Measurements from ENCODE around the gene MVK. TPM values are rescaled to one million over a fixed set of nuclear protein-coding genes. Genes with fewer than 3 reads are reported as not detected.

The MVK gene
- total RNA-seq, 1 experiment from 2014 or later = 19.2 TPM

- no peak overlapping the region for H3K23ac ChIP-seq (ENCODE audit: insufficient read length, low read depth, low read length)
- H4K20me1 ChIP-seq (ENCODE audit: control insufficient read depth, insufficient read depth, insufficient read length) = no peaks in the 10 kb centered on the region
- no CpG with 5 or more reads among the region's 8 CpGs for WGBS (ENCODE audit: extremely low coverage, insufficient read length, low lambda C conversion rate)
- no peak for DNase-seq
- no peak overlapping the region for H3K27ac ChIP-seq (ENCODE audit: insufficient read length, low read depth, low read length)
- no peaks in the 10 kb centered on the region for H3K79me2 ChIP-seq (ENCODE audit: insufficient read depth, low read length)
- Mint-ChIP-seq H3K4me1 (peaks cover 11 to 24% of the 10 kb centered on the region in 2 experiments), H3K27ac (no peak overlapping the region), H3K27me3 (ENCODE audit: low read depth) (no peaks in the 10 kb centered on the region; the same call in none of the 2 replicates), H3K36me3 (ENCODE audit: insufficient read depth in 1 of 3, low read depth in 3 of 3) (peaks cover 0 to 2% (median 0%) of the 10 kb centered on the region in 3 experiments; a peak in 2 of 7 replicates), H3K9me3 (no peaks in the 10 kb centered on the region; a peak in 1 of 5 replicates), H3K4me3 (no peak overlapping the region)
- no peaks in the 10 kb centered on the region for H3K23me2 ChIP-seq (ENCODE audit: insufficient read length, low read depth, low read length, poor library complexity, severe bottlenecking)
- H2AFZ ChIP-seq (ENCODE audit: low read length) = no peak overlapping the region
- no peak overlapping the region for H4K91ac ChIP-seq (ENCODE audit: insufficient read length, low read depth, low read length)
- H2AK5ac ChIP-seq (ENCODE audit: insufficient read length, low read length) = no peak overlapping the region
- H3K4me1 ChIP-seq (ENCODE audit: insufficient read depth, low read length) = no peaks in the 10 kb centered on the region
- no peak overlapping the region for H3T11ph ChIP-seq (ENCODE audit: low read length)
- H3K56ac ChIP-seq (ENCODE audit: insufficient read length, low read depth, low read length) = no peak overlapping the region
- H3K18ac ChIP-seq (ENCODE audit: insufficient read length, low read depth, low read length) = no peak overlapping the region
- TF ChIP-seq, protein P1, sequence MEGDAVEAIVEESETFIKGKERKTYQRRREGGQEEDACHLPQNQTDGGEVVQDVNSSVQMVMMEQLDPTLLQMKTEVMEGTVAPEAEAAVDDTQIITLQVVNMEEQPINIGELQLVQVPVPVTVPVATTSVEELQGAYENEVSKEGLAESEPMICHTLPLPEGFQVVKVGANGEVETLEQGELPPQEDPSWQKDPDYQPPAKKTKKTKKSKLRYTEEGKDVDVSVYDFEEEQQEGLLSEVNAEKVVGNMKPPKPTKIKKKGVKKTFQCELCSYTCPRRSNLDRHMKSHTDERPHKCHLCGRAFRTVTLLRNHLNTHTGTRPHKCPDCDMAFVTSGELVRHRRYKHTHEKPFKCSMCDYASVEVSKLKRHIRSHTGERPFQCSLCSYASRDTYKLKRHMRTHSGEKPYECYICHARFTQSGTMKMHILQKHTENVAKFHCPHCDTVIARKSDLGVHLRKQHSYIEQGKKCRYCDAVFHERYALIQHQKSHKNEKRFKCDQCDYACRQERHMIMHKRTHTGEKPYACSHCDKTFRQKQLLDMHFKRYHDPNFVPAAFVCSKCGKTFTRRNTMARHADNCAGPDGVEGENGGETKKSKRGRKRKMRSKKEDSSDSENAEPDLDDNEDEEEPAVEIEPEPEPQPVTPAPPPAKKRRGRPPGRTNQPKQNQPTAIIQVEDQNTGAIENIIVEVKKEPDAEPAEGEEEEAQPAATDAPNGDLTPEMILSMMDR (conservative IDR thresholded peaks at IDR 0.05) = no peak
- no peak overlapping the region for H4K5ac ChIP-seq (ENCODE audit: insufficient read length, low read depth, low read length)
- no peak overlapping the region for H2BK5ac ChIP-seq (ENCODE audit: insufficient read length, low read length)
- no peak overlapping the region for H2BK20ac ChIP-seq (ENCODE audit: low read depth, low read length, poor library complexity, severe bottlenecking)
- no peaks in the 10 kb centered on the region for H3K79me1 ChIP-seq (ENCODE audit: insufficient read depth, low read depth, low read length, poor library complexity, severe bottlenecking)
- no peaks in the 10 kb centered on the region for H3K9me3 ChIP-seq (ENCODE audit: control insufficient read depth, low read depth, low read length)
- no peak overlapping the region for H2BK120ac ChIP-seq (ENCODE audit: low read depth, low read length, poor library complexity, severe bottlenecking)
- H2BK15ac ChIP-seq (ENCODE audit: low read depth, low read length) = no peak overlapping the region
- no peak overlapping the region for H3K14ac ChIP-seq (ENCODE audit: insufficient read depth, low read length)
- no peak overlapping the region for H4K8ac ChIP-seq (replicated peaks; ENCODE audit: insufficient read length, low read depth, low read length)
- no peak overlapping the region for H2BK12ac ChIP-seq (ENCODE audit: insufficient read length, low read depth, low read length)
- H3K4me2 ChIP-seq (ENCODE audit: insufficient read depth, insufficient read length, low read length) = no peak overlapping the region
- no peak overlapping the region for H3K9ac ChIP-seq (ENCODE audit: extremely low read depth, insufficient read length, low read length)
- no peaks in the 10 kb centered on the region for H3K27me3 ChIP-seq (ENCODE audit: insufficient read depth, low read length)
- H3K4ac ChIP-seq (ENCODE audit: low read depth, low read length) = no peak overlapping the region
Measured at GRCh38 chr12:109600995-109601394, 27.4 kb downstream of the MVK start.

Data from H9 (cell line).